ENCODE measurements around the gene TOB2. TPM values are rescaled to one million over a fixed set of nuclear protein-coding genes. Genes with fewer than 3 reads are reported as not detected.

The TOB2 gene
- total RNA-seq, 1 donor from 2014 or later = 60.3 TPM

DNA sequence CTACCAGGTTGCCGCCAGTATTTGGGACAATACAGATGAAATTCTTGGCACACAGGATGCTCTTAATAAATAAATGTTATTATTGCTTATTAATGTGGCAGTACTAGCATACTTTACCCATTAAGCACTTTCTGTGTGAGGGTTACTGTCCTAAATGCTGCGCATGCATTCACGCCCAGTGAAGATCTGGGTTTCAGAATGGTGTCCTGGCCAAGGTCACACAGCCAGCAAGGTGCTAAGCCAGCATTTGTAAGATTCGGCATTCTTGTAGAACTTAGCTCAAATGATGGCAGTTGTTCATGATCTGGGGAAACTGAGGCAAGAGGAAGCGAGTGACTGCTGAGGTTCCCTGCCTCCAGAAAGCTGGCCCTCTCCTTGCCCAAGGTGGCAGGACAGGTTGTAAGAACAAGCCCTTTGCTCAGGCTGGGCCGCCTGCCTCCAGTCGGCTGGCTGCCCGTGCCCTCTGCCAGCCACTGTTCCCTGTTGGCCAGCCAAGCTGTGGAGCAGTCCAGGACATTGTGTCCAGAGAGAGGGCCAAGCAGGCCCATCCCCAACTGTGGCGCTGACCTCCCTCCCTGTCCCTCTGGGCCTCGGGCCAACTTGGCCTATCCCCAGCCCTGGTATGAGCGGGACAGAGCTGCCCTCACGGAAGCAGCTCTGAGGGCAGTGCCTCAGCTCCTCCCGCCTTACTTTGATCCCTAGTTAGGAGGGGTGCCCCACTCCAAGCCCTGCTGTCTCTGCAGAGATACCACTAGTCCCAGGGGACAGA is 28.8 kb downstream of the TOB2 start:
- ATAC-seq (ENCODE audit: low read depth) (no peak), DNase-seq (no peak)
- no peaks in the 10 kb centered on the region for H3K9me3 Mint-ChIP-seq
- H3K36me3 Mint-ChIP-seq (ENCODE audit: low read depth) = peaks cover 14% of the 10 kb centered on the region
- POLR2A ChIA-PET = interaction anchor here (1.3 to 3.2 kb wide), 2 partner anchors 28 to 36 kb away, joined by 5 to 25 read pairs; partner anchors contain the start of genes TEF and TOB2
- intact Hi-C loops (cut with micrococcal nuclease) = no loop called here
- H3K27me3 Mint-ChIP-seq = no peaks in the 10 kb centered on the region
- TF ChIP-seq, protein P1, sequence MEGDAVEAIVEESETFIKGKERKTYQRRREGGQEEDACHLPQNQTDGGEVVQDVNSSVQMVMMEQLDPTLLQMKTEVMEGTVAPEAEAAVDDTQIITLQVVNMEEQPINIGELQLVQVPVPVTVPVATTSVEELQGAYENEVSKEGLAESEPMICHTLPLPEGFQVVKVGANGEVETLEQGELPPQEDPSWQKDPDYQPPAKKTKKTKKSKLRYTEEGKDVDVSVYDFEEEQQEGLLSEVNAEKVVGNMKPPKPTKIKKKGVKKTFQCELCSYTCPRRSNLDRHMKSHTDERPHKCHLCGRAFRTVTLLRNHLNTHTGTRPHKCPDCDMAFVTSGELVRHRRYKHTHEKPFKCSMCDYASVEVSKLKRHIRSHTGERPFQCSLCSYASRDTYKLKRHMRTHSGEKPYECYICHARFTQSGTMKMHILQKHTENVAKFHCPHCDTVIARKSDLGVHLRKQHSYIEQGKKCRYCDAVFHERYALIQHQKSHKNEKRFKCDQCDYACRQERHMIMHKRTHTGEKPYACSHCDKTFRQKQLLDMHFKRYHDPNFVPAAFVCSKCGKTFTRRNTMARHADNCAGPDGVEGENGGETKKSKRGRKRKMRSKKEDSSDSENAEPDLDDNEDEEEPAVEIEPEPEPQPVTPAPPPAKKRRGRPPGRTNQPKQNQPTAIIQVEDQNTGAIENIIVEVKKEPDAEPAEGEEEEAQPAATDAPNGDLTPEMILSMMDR (IDR thresholded peaks at IDR 0.05) = no peak
- peaks cover 52% of the 10 kb centered on the region for H3K4me1 Mint-ChIP-seq
- H3K27ac Mint-ChIP-seq = no peak overlapping the region
- CTCF ChIA-PET = interaction anchor here (1.7 kb wide), 1 partner anchor 14 kb away, joined by 4 read pairs; no protein-coding TSS in a partner anchor
- no peak overlapping the region for H3K4me3 Mint-ChIP-seq

DNA sequence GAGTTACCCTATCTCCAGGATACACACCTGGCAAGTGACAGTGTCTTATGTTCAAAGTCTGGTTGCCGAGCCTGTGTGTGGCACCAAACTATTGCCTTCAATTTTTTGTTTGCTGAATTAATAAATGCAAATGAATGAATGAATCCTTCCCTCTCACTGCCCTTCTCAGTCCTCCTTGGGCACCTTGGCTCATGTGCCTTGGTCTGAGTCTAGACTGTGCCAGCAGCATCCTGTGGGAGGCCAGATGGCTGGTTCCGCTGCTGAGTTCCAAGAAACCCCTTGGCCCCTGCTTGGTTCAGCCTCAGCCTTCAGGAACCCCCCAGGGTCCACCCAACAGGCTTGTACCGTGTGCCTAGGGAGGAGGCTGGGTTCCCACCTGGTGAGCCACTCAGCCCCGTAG is 31.0 kb downstream of the TOB2 start:
- peaks cover 53% of the 10 kb centered on the region for H3K4me1 Mint-ChIP-seq
- POLR2A ChIA-PET = interaction anchor here (0.6 to 0.7 kb wide), 5 partner anchors 21 to 174 kb away, joined by 3 to 4 read pairs (median 3); partner anchors contain the start of gene TEF
- TF ChIP-seq, protein P1 (IDR thresholded peaks at IDR 0.05) = no peak
- CTCF ChIA-PET = no interaction called here
- peak overlapping the region; percentile 95 for H3K27ac Mint-ChIP-seq
- no peak for DNase-seq
- H3K9me3 Mint-ChIP-seq = no peaks in the 10 kb centered on the region
- H3K4me3 Mint-ChIP-seq = peak overlapping the region; percentile 92
- no peaks in the 10 kb centered on the region for H3K27me3 Mint-ChIP-seq
- H3K36me3 Mint-ChIP-seq (ENCODE audit: low read depth) = peaks cover 10% of the 10 kb centered on the region
- intact Hi-C loops (cut with micrococcal nuclease) = no loop called here
- no peak for ATAC-seq (ENCODE audit: low read depth)

DNA sequence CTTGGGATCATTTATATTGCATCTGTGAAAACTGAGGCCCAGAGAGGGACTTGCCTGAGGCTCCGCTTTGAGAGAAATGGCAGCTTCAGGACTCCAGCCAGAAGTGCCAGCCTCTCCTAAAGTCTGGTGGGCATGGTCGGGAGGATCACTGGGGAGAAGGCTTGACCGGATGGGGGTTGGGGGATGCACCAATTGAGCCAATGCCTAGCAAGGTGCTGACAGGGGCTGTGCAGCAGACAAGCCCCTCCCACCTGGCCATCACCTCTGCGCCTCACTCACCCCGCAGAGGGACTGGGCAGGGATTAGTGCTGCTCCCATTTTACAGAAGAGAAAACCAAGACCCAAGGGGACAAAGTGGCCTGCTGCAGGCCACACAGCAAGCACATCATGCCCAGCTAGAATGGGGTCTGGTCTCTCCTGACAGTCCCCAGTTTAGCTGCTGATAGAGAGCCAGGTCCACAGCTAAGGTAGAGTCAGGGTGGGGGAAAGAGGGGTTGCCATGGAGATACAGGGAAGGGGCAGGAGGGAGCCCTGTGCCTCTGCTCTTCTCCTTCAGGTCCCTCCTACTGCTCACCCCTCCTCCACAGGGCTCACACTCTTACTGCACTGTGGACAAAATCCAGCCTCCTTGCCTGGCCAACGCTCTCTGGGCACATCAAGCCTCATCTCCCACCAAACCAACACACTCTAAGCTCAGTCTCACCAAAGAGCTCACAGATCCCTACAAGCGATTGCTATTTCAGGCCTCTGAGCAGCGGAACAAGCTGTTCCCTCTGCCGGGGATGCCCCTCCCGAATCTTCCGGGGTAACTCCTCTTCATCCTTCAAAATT is 35.4 kb downstream of the TOB2 start:
- Mint-ChIP-seq H3K4me1 (peaks cover 61% of the 10 kb centered on the region), H3K9me3 (no peaks in the 10 kb centered on the region), H3K36me3 (ENCODE audit: low read depth) (peaks cover 7% of the 10 kb centered on the region), H3K27me3 (no peaks in the 10 kb centered on the region), H3K27ac (peak overlapping the region; percentile 68), H3K4me3 (no peak overlapping the region)
- no peak for DNase-seq
- POLR2A ChIA-PET = interaction anchor here (0.6 to 1.4 kb wide), 2 partner anchors 85 to 513 kb away, joined by 3 to 5 read pairs; no protein-coding TSS in a partner anchor
- CTCF ChIA-PET = interaction anchor here (1.4 to 1.5 kb wide), 3 partner anchors 90 to 133 kb away, joined by 3 to 4 read pairs (median 4); partner anchors contain the start of gene POLR3H
- no peak for ATAC-seq (ENCODE audit: low read depth)
- TF ChIP-seq, protein P1 (IDR thresholded peaks at IDR 0.05) = no peak
- intact Hi-C loops (cut with micrococcal nuclease) = no loop called here

DNA sequence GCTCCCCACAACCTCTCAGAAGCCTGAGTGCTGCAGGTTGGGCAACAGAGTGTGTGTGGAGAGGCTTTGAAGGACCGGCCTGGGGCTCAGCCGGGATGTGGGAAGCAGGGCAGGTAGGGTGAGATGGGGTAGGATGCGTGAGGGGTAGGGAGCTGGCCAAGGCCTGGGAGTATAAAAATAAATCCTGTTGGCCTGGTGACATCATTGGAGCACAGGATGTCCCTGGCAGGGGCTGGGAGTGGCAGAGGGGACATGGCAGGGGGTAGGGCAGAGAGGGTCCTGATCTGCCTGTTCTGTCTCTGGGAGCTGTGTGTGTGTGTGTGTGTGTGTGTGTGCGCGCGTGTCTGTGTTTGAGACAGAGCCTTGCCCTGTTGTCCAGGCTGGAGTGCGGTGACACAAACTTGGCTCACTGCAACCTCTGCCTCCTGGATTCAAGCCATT is 36.3 kb downstream of the TOB2 start:
- H3K4me3 Mint-ChIP-seq = no peak overlapping the region
- no peaks in the 10 kb centered on the region for H3K27me3 Mint-ChIP-seq
- no peaks in the 10 kb centered on the region for H3K9me3 Mint-ChIP-seq
- DNase-seq = no peak
- CTCF ChIA-PET = interaction anchor here (0.8 to 1.3 kb wide), 3 partner anchors 91 to 117 kb away, joined by 3 to 5 read pairs (median 4); no protein-coding TSS in a partner anchor
- intact Hi-C loops (cut with micrococcal nuclease) = no loop called here
- POLR2A ChIA-PET = interaction anchor here (1.1 to 2.4 kb wide), 2 partner anchors 68 to 91 kb away, joined by 9 to 13 read pairs; no protein-coding TSS in a partner anchor
- H3K27ac Mint-ChIP-seq = peak overlapping the region; percentile 68
- TF ChIP-seq, protein P1 (IDR thresholded peaks at IDR 0.05) = no peak
- peaks cover 7% of the 10 kb centered on the region for H3K36me3 Mint-ChIP-seq (ENCODE audit: low read depth)
- no peak for ATAC-seq (ENCODE audit: low read depth)
- peaks cover 62% of the 10 kb centered on the region for H3K4me1 Mint-ChIP-seq

All from activated B cell treated with CpG ODN at 0.5 μM for 24 hours (primary cell).